Activated B cell treated with CpG ODN at 0.5 μM for 24 hours (primary cell): ENCODE measurements around the gene SLC45A3. TPM values are rescaled to one million over a fixed set of nuclear protein-coding genes. Genes with fewer than 3 reads are reported as not detected.

Source experiments
- ATAC-seq: fragments of 200-7000 bp; cut with Tn5 transposase; one replicate; pipeline ENCODE4 v1.10.0; 2021; ENCODE audit warnings: low read depth, mild to moderate bottlenecking, moderate library complexity
- CTCF ChIA-PET: fragments of 350-600 bp; sonication (Branson Sonifier 250); formaldehyde crosslinking; loops from one replicate; lab custom pipeline; 2021; ENCODE audit warnings: antibody characterized with exemption; lab: Charles Lee
- POLR2A ChIA-PET: fragments of 350-600 bp; sonication (Branson Sonifier 250); formaldehyde crosslinking; loops from one replicate; lab custom pipeline; 2021; ENCODE audit warnings: antibody characterized with exemption; lab: Charles Lee
- DNase-seq: peaks from one replicate; pipeline ENCODE4 v3.0.0; 2022
- H3K27ac Mint-ChIP-seq: one replicate; pipeline ENCODE4 v1.8.0; 2020; ENCODE audit warnings: mixed read lengths
- H3K27me3 Mint-ChIP-seq: one replicate; pipeline ENCODE4 v1.8.0; 2021; ENCODE audit warnings: mixed read lengths
- H3K36me3 Mint-ChIP-seq: one replicate; pipeline ENCODE4 v1.8.0; 2021; ENCODE audit warnings: low read depth, mixed read lengths
- H3K4me1 Mint-ChIP-seq: one replicate; pipeline ENCODE4 v1.8.0; 2021; ENCODE audit warnings: mixed read lengths
- H3K4me3 Mint-ChIP-seq: one replicate; pipeline ENCODE4 v1.8.0; 2020; ENCODE audit warnings: mild to moderate bottlenecking, mixed read lengths
- H3K9me3 Mint-ChIP-seq: one replicate; pipeline ENCODE4 v1.8.0; 2020; ENCODE audit warnings: mixed read lengths
- intact Hi-C: fragments of 100-400 bp; cut with micrococcal nuclease; formaldehyde crosslinking; loops from one replicate; pipeline ENCODE4 v1.15.1; 2024
- total RNA-seq: library from RNA; stranded (reverse); gene quantifications from 2 replicates; pipeline ENCODE4 v1.2.3, GENCODE V29; 2022
- TF ChIP-seq, protein P1 (sequence below): fragments of 200-600 bp; IDR thresholded peaks from one replicate; pipeline ENCODE4 v1.8.0; 2022; ENCODE audit warnings: antibody characterized with exemption, mild to moderate bottlenecking

Gene SLC45A3
- total RNA-seq, 1 donor from 2014 or later = 7.4 TPM

DNA sequence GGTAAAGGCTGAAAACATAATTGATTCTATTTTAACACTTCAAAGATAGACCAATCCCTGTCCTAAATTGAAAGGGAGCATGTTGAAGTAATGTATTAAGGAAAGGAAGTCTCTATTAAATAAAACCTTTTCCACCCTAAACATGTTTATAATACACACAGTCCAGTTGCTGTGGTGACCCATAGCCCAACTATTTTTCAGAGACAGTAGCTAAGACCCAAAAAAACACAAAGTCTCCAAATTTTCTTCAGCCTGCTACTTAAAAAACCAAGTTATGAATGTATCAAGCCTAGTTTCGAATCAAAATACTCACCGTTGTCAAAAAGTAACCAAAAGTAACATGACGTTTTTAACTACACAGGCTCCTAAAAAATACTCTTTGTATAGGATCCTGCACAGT lies 50.1 kb downstream of the SLC45A3 start:
- ChIA-PET CTCF (interaction anchor here (1.0 to 3.7 kb wide), 4 partner anchors 26 to 44 kb away, joined by 3 to 54 read pairs (median 17); no protein-coding TSS in a partner anchor), POLR2A (interaction anchor here (0.8 to 3.7 kb wide), 4 partner anchors 22 to 49 kb away, joined by 3 to 119 read pairs (median 17); no protein-coding TSS in a partner anchor)
- H3K9me3 Mint-ChIP-seq = no peaks in the 10 kb centered on the region
- peaks cover 62% of the 10 kb centered on the region for H3K4me1 Mint-ChIP-seq
- intact Hi-C loops = no loop called here
- ATAC-seq = no peak
- TF ChIP-seq, protein P1, sequence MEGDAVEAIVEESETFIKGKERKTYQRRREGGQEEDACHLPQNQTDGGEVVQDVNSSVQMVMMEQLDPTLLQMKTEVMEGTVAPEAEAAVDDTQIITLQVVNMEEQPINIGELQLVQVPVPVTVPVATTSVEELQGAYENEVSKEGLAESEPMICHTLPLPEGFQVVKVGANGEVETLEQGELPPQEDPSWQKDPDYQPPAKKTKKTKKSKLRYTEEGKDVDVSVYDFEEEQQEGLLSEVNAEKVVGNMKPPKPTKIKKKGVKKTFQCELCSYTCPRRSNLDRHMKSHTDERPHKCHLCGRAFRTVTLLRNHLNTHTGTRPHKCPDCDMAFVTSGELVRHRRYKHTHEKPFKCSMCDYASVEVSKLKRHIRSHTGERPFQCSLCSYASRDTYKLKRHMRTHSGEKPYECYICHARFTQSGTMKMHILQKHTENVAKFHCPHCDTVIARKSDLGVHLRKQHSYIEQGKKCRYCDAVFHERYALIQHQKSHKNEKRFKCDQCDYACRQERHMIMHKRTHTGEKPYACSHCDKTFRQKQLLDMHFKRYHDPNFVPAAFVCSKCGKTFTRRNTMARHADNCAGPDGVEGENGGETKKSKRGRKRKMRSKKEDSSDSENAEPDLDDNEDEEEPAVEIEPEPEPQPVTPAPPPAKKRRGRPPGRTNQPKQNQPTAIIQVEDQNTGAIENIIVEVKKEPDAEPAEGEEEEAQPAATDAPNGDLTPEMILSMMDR = no peak
- H3K27ac Mint-ChIP-seq = peak overlapping the region; percentile 96
- H3K36me3 Mint-ChIP-seq = peaks cover 33% of the 10 kb centered on the region
- H3K4me3 Mint-ChIP-seq = peak overlapping the region; percentile 96
- H3K27me3 Mint-ChIP-seq = no peaks in the 10 kb centered on the region
- no peak for DNase-seq

- peak overlapping the region; percentile 96 for H3K27ac Mint-ChIP-seq
- H3K27me3 Mint-ChIP-seq = no peaks in the 10 kb centered on the region
- peaks cover 38% of the 10 kb centered on the region for H3K36me3 Mint-ChIP-seq
- peaks cover 67% of the 10 kb centered on the region for H3K4me1 Mint-ChIP-seq
- intact Hi-C loops = no loop called here
- ATAC-seq = no peak
- DNase-seq = no peak
- CTCF ChIA-PET = interaction anchor here (1.1 to 3.5 kb wide), 2 partner anchors 29 to 38 kb away, joined by 3 to 31 read pairs; no protein-coding TSS in a partner anchor
- no peaks in the 10 kb centered on the region for H3K9me3 Mint-ChIP-seq
- TF ChIP-seq, protein P1 = no peak
- POLR2A ChIA-PET = interaction anchor here (0.7 to 1.3 kb wide), 4 partner anchors 38 to 122 kb away, joined by 3 to 4 read pairs (median 4); no protein-coding TSS in a partner anchor
- peak overlapping the region; percentile 96 for H3K4me3 Mint-ChIP-seq
Measured at GRCh38 chr1:205629751-205630150, 50.6 kb downstream of the SLC45A3 start.

- ATAC-seq = no peak
- intact Hi-C loops = no loop called here
- POLR2A ChIA-PET = interaction anchor here (0.6 kb wide), 2 partner anchors 34 to 42 kb away, joined by 5 to 6 read pairs; no protein-coding TSS in a partner anchor
- CTCF ChIA-PET = interaction anchor here (3.5 kb wide), 1 partner anchor 36 kb away, joined by 31 read pairs; no protein-coding TSS in a partner anchor
- peak overlapping the region; percentile 96 for H3K27ac Mint-ChIP-seq
- H3K36me3 Mint-ChIP-seq = peaks cover 49% of the 10 kb centered on the region
- no peaks in the 10 kb centered on the region for H3K27me3 Mint-ChIP-seq
- no peaks in the 10 kb centered on the region for H3K9me3 Mint-ChIP-seq
- TF ChIP-seq, protein P1 = no peak
- peaks cover 78% of the 10 kb centered on the region for H3K4me1 Mint-ChIP-seq
- no peak overlapping the region for H3K4me3 Mint-ChIP-seq
- no peak for DNase-seq
Measured at GRCh38 chr1:205627956-205628355, 52.4 kb downstream of the SLC45A3 start.

- Mint-ChIP-seq H3K27me3 (no peaks in the 10 kb centered on the region), H3K4me1 (peaks cover 75% of the 10 kb centered on the region), H3K9me3 (no peaks in the 10 kb centered on the region), H3K27ac (peak overlapping the region; percentile 88), H3K36me3 (peaks cover 62% of the 10 kb centered on the region), H3K4me3 (peak overlapping the region; percentile 63)
- ChIA-PET CTCF (no interaction called here), POLR2A (no interaction called here)
- intact Hi-C loops = no loop called here
- ATAC-seq = no peak
- TF ChIP-seq, protein P1 = no peak
- no peak for DNase-seq
Measured at GRCh38 chr1:205626216-205626615, 54.1 kb downstream of the SLC45A3 start.

- H3K4me1 Mint-ChIP-seq = peaks cover 57% of the 10 kb centered on the region
- TF ChIP-seq, protein P1 = no peak
- peaks cover 73% of the 10 kb centered on the region for H3K36me3 Mint-ChIP-seq
- H3K27ac Mint-ChIP-seq = no peak overlapping the region
- no peaks in the 10 kb centered on the region for H3K9me3 Mint-ChIP-seq
- intact Hi-C loops = no loop called here
- H3K27me3 Mint-ChIP-seq = no peaks in the 10 kb centered on the region
- no peak overlapping the region for H3K4me3 Mint-ChIP-seq
- ATAC-seq = no peak
- ChIA-PET POLR2A (interaction anchor here (1.1 kb wide), 1 partner anchor 9 kb away, joined by 5 read pairs; no protein-coding TSS in a partner anchor), CTCF (interaction anchor here (0.6 to 2.8 kb wide), 5 partner anchors 9 to 767 kb away, joined by 3 to 8 read pairs (median 4); no protein-coding TSS in a partner anchor)
- no peak for DNase-seq
Measured at GRCh38 chr1:205623646-205624045, 56.7 kb downstream of the SLC45A3 start.
